GM12878 (cell line): ENCODE measurements around the gene TRAPPC6A.

Experiments
- CTCF ChIP-seq, 3 experiments: IDR thresholded peaks in 2 of 3; conservative IDR thresholded peaks in 1 of 3; 2 replicates each; pipeline ENCODE4 v1.5.1; 2011; ENCODE audit warnings: low read depth in 3 of 3, low read length in 3 of 3, mild to moderate bottlenecking in 3 of 3, control low read depth in 2 of 3, moderate library complexity in 2 of 3, inconsistent platforms in 1 of 3, mixed read lengths in 1 of 3; ENCODE audit not compliant: control insufficient read depth in 2 of 3, insufficient read depth in 1 of 3; ENCODE audit errors: extremely low read depth in 1 of 3
- ELK1 ChIP-seq: IDR thresholded peaks from 2 replicates; pipeline ENCODE4 v1.6.1; 2012; ENCODE audit warnings: low read depth, low read length, improper control_type of control experiment
- EZH2 ChIP-seq: IDR thresholded peaks from 2 replicates; pipeline ENCODE4 v1.6.1; 2012; ENCODE audit warnings: low read depth, mild to moderate bottlenecking, control low read depth, inconsistent platforms, low read length, borderline replicate concordance; ENCODE audit not compliant: control insufficient read depth
- MYC ChIP-seq: IDR thresholded peaks from 2 replicates; pipeline ENCODE4 v1.6.1; 2011; ENCODE audit warnings: mild to moderate bottlenecking, low read length, moderate library complexity, inconsistent platforms; ENCODE audit not compliant: insufficient read depth, insufficient replicate concordance, insufficient read length, severe bottlenecking
- NFXL1 ChIP-seq: fragments of 450-650 bp; IDR thresholded peaks from 2 replicates; pipeline ENCODE4 v1.6.1; 2017; ENCODE audit warnings: antibody characterized with exemption, mild to moderate bottlenecking, borderline replicate concordance
- POLR2A ChIP-seq: IDR thresholded peaks from 2 replicates; pipeline ENCODE4 v1.6.1; 2011; ENCODE audit warnings: low read depth, mild to moderate bottlenecking, low read length
- POLR2AphosphoS5 ChIP-seq: IDR thresholded peaks from 2 replicates; pipeline ENCODE4 v1.6.1; 2011; ENCODE audit warnings: mild to moderate bottlenecking, low read length, inconsistent platforms
- ZNF687 ChIP-seq: fragments of 450-650 bp; IDR thresholded peaks from 2 replicates; pipeline ENCODE4 v1.6.1; 2017; ENCODE audit warnings: mild to moderate bottlenecking, moderate library complexity
- TF ChIP-seq, protein P1 (sequence below): fragments of 450-650 bp; formaldehyde crosslinking; IDR thresholded peaks from 2 replicates; pipeline ENCODE4 v1.4.0; 2022; ENCODE audit warnings: mild to moderate bottlenecking, moderate library complexity

GRCh38 chr19:45163156-45163555, 14.9 kb downstream of the TRAPPC6A start:
- TF ChIP-seq EZH2, result no peak
- TF ChIP-seq CTCF (IDR thresholded peaks at IDR 0.05 in 2 of 3, conservative IDR thresholded peaks at IDR 0.05 in 1 of 3; ENCODE audit: control insufficient read depth in 2 of 3, extremely low read depth in 1 of 3, insufficient read depth in 1 of 3, low read depth in 3 of 3, low read length in 3 of 3), result no peak
- TF ChIP-seq POLR2A, result no peak
- TF ChIP-seq, protein P1, sequence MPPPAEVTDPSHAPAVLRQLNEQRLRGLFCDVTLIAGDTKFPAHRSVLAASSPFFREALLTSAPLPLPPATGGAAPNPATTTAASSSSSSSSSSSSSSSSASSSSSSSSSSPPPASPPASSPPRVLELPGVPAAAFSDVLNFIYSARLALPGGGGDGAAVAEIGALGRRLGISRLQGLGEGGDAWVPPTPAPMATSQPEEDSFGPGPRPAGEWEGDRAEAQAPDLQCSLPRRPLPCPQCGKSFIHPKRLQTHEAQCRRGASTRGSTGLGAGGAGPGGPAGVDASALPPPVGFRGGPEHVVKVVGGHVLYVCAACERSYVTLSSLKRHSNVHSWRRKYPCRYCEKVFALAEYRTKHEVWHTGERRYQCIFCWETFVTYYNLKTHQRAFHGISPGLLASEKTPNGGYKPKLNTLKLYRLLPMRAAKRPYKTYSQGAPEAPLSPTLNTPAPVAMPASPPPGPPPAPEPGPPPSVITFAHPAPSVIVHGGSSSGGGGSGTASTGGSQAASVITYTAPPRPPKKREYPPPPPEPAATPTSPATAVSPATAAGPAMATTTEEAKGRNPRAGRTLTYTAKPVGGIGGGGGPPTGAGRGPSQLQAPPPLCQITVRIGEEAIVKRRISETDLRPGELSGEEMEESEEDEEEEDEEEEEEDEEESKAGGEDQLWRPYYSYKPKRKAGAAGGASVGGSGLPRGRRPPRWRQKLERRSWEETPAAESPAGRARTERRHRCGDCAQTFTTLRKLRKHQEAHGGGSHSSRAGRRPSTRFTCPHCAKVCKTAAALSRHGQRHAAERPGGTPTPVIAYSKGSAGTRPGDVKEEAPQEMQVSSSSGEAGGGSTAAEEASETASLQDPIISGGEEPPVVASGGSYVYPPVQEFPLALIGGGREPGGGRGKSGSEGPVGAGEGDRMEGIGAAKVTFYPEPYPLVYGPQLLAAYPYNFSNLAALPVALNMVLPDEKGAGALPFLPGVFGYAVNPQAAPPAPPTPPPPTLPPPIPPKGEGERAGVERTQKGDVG (CRISPR knock-in tag), result no peak
- TF ChIP-seq NFXL1, result no peak
- TF ChIP-seq POLR2AphosphoS5, result no peak
- no peak for TF ChIP-seq ZNF687
- TF ChIP-seq ELK1, result no peak
- TF ChIP-seq MYC, result no peak
